Large intestine (tissue), 3 donors: ENCODE results near the gene DDA1. TPM values are rescaled to one million over a fixed set of nuclear protein-coding genes. Genes with fewer than 3 reads are reported as not detected.

Experiments
- DNase-seq, 2 donors: peaks; one replicate each; pipeline versions ENCODE4 v3.0.0 to v3.0.0-alpha.2; 2013
- H3K27ac ChIP-seq: one replicate; pipeline ENCODE4 v1.5.1; 2013; ENCODE audit warnings: low read length
- H3K27me3 ChIP-seq: 2 replicates; pipeline ENCODE4 v1.6.1; 2013; ENCODE audit warnings: low read length; ENCODE audit not compliant: control insufficient read depth, insufficient read depth
- H3K36me3 ChIP-seq: 2 replicates; pipeline ENCODE4 v1.6.1; 2013; ENCODE audit warnings: low read length; ENCODE audit not compliant: control insufficient read depth, insufficient read depth
- H3K4me1 ChIP-seq: one replicate; pipeline ENCODE4 v1.6.1; 2013; ENCODE audit warnings: low read length; ENCODE audit not compliant: control insufficient read depth, insufficient read depth
- H3K4me3 ChIP-seq: one replicate; pipeline ENCODE4 v1.5.1; 2013; ENCODE audit warnings: low read length
- H3K9me3 ChIP-seq: one replicate; pipeline ENCODE4 v1.6.1; 2013; ENCODE audit warnings: mild to moderate bottlenecking, low read depth, low read length, moderate library complexity; ENCODE audit not compliant: control insufficient read depth
- WGBS: methylation state at CpG from one replicate; pipeline ENCODE4 v1.1.5; 2013; ENCODE audit warnings: low lambda C conversion rate; ENCODE audit not compliant: insufficient coverage; 5-methylcytosine and 5-hydroxymethylcytosine counted together
- polyA plus RNA-seq: library from polyadenylated mRNA; unstranded; fragments of 120-200 nt; gene quantifications from one replicate; pipeline ENCODE4 v1.2.1, GENCODE V29; 2013

Gene DDA1
- polyA plus RNA-seq, 1 donor = 32.8 TPM

- WGBS = 50% methylated on average over 2 of the region's 8 CpGs
- H3K36me3 ChIP-seq = no peaks in the 10 kb centered on the region
- no peaks in the 10 kb centered on the region for H3K27me3 ChIP-seq
- no peaks in the 10 kb centered on the region for H3K9me3 ChIP-seq
- no peak for DNase-seq
- no peak overlapping the region for H3K27ac ChIP-seq
- H3K4me3 ChIP-seq = no peak overlapping the region
- H3K4me1 ChIP-seq = no peaks in the 10 kb centered on the region
Measured at GRCh38 chr19:17370026-17370587, 60.7 kb downstream of the DDA1 start.

Other genes with a start within 250 kb of the DDA1 start
- gene HAUS8, start 234.1 kb upstream of the DDA1 start, polyA plus RNA-seq = 9.4 TPM
- gene MYO9B, start 233.8 kb upstream of the DDA1 start, polyA plus RNA-seq = 49.8 TPM
- 31.8 TPM for gene USE1, start 94.2 kb upstream of the DDA1 start, polyA plus RNA-seq
- 33.0 TPM for gene OCEL1, start 83.3 kb upstream of the DDA1 start, polyA plus RNA-seq
- gene NR2F6, start 63.6 kb upstream of the DDA1 start, polyA plus RNA-seq = 61.1 TPM
- gene USHBP1, start 44.8 kb upstream of the DDA1 start, polyA plus RNA-seq = 3.1 TPM
- gene BABAM1, start 42.1 kb upstream of the DDA1 start, polyA plus RNA-seq = 70.7 TPM
- 1.4 TPM for gene ANKLE1, start 27.7 kb upstream of the DDA1 start, polyA plus RNA-seq
- gene ABHD8, start 6.1 kb upstream of the DDA1 start, polyA plus RNA-seq = 5.0 TPM
- 47.2 TPM for gene MRPL34, start 3.7 kb upstream of the DDA1 start, polyA plus RNA-seq
- gene ANO8, start 25.3 kb downstream of the DDA1 start, polyA plus RNA-seq = 4.4 TPM
- gene GTPBP3, start 28.0 kb downstream of the DDA1 start, polyA plus RNA-seq = 18.2 TPM
- gene PLVAP, start 67.8 kb downstream of the DDA1 start, polyA plus RNA-seq = 35.6 TPM
- gene CCDC194, start 84.6 kb downstream of the DDA1 start, polyA plus RNA-seq = 0.28 TPM
- gene BST2, start 96.1 kb downstream of the DDA1 start, polyA plus RNA-seq = 31.4 TPM
- gene MVB12A, start 110.5 kb downstream of the DDA1 start, polyA plus RNA-seq = 53.5 TPM
- gene TMEM221, start 139.1 kb downstream of the DDA1 start, polyA plus RNA-seq = 0.46 TPM
- gene NXNL1, start 151.4 kb downstream of the DDA1 start, polyA plus RNA-seq = not detected
- gene SLC27A1, start 161.0 kb downstream of the DDA1 start, polyA plus RNA-seq = 7.8 TPM
- gene PGLS, start 202.1 kb downstream of the DDA1 start, polyA plus RNA-seq = 82.7 TPM
- 50.4 TPM for gene COLGALT1, start 246.1 kb downstream of the DDA1 start, polyA plus RNA-seq